HG02571 (cell line): ENCODE measurements around the gene PRRC2C.

Source experiments
- ATAC-seq: cut with Tn5 transposase; IDR thresholded peaks from one replicate; pipeline ENCODE4 v1.9.1; 2021; ENCODE audit warnings: mild to moderate bottlenecking, moderate library complexity; ENCODE audit not compliant: unreplicated experiment

PRRC2C gene

GRCh38 chr1:171627020-171627419, 141.7 kb downstream of the PRRC2C start:
- no peak for ATAC-seq

GRCh38 chr1:171628225-171628624, 142.9 kb downstream of the PRRC2C start:
- no peak for ATAC-seq

- no peak for ATAC-seq
Observed at GRCh38 chr1:171635661-171636060, 150.3 kb downstream of the PRRC2C start.

- ATAC-seq: no peak
Observed at GRCh38 chr1:171636141-171636540, 150.8 kb downstream of the PRRC2C start.

GRCh38 chr1:171637928-171638576, 152.7 kb downstream of the PRRC2C start:
- ATAC-seq: no peak

- no peak for ATAC-seq
Observed at GRCh38 chr1:171640225-171640624, 154.9 kb downstream of the PRRC2C start.

GRCh38 chr1:171641076-171641864, 155.9 kb downstream of the PRRC2C start:
- no peak for ATAC-seq

- ATAC-seq: no peak
Observed at GRCh38 chr1:171642197-171642596, 156.9 kb downstream of the PRRC2C start.
